Liver (tissue), 9 donors: ENCODE data around the gene OSBPL1A. TPM values are rescaled to one million over a fixed set of nuclear protein-coding genes. Genes with fewer than 3 reads are reported as not detected.

ENCODE experiments used
- DNase-seq: peaks from one replicate; pipeline ENCODE4 v3.0.0-alpha.2; 2017; ENCODE audit warnings: low spot score
- H3K27ac ChIP-seq, 2 donors: one replicate each; pipeline ENCODE4 v1.7.0; 2013; ENCODE audit warnings: inconsistent platforms in 2 of 2, low read length in 2 of 2, control low read depth in 1 of 2, low read depth in 1 of 2, mild to moderate bottlenecking in 1 of 2
- H3K27me3 ChIP-seq, 4 donors: one replicate each; pipeline versions ENCODE4 v1.6.1 to v1.7.0; 2013; ENCODE audit warnings: low read length in 3 of 4, inconsistent platforms in 1 of 4, mild to moderate bottlenecking in 1 of 4, moderate library complexity in 1 of 4; ENCODE audit not compliant: control insufficient read depth in 4 of 4, insufficient read depth in 4 of 4
- H3K36me3 ChIP-seq, 4 donors: one replicate each; pipeline versions ENCODE4 v1.6.1 to v1.7.0; 2013; ENCODE audit warnings: low read length in 3 of 4, mild to moderate bottlenecking in 3 of 4, low read depth in 1 of 4, moderate library complexity in 1 of 4; ENCODE audit not compliant: control insufficient read depth in 4 of 4, insufficient read depth in 3 of 4
- H3K4me1 ChIP-seq, 4 donors: one replicate each; pipeline versions ENCODE4 v1.6.1 to v1.7.0; 2013; ENCODE audit warnings: low read length in 3 of 4, mild to moderate bottlenecking in 3 of 4, moderate library complexity in 1 of 4; ENCODE audit not compliant: control insufficient read depth in 4 of 4, insufficient read depth in 4 of 4
- H3K4me3 ChIP-seq, 3 donors: one replicate each; pipeline versions ENCODE4 v1.6.1 to v1.7.0; 2013; ENCODE audit warnings: low read length in 3 of 3, control low read depth in 1 of 3, low read depth in 1 of 3, mild to moderate bottlenecking in 1 of 3
- H3K9ac ChIP-seq, 2 donors: one replicate each; pipeline ENCODE4 v1.7.0; 2013; ENCODE audit warnings: low read length in 2 of 2, mild to moderate bottlenecking in 2 of 2, moderate library complexity in 2 of 2, control low read depth in 1 of 2, low read depth in 1 of 2
- H3K9me3 ChIP-seq, 4 donors: one replicate each; pipeline versions ENCODE4 v1.6.1 to v1.7.0; 2013; ENCODE audit warnings: low read length in 3 of 4; ENCODE audit not compliant: control insufficient read depth in 4 of 4
- EGR1 ChIP-seq, 2 donors: IDR thresholded peaks; 2 replicates each; pipeline ENCODE4 v1.6.1; 2016 to 2018; ENCODE audit warnings: antibody characterized with exemption in 2 of 2, low read depth in 2 of 2
- FOXA1 ChIP-seq: IDR thresholded peaks from 2 replicates; pipeline ENCODE4 v1.6.1; 2016; ENCODE audit warnings: antibody characterized with exemption
- FOXA2 ChIP-seq: IDR thresholded peaks from 2 replicates; pipeline ENCODE4 v1.6.1; 2016; ENCODE audit warnings: antibody characterized with exemption
- GABPA ChIP-seq, 2 donors: IDR thresholded peaks in 1 of 2; conservative IDR thresholded peaks in 1 of 2; 2 replicates each; pipeline ENCODE4 v1.6.1; 2016; ENCODE audit warnings: antibody characterized with exemption in 2 of 2, mild to moderate bottlenecking in 1 of 2, moderate library complexity in 1 of 2
- HNF4A ChIP-seq, 2 donors: conservative IDR thresholded peaks; 2 replicates each; pipeline ENCODE4 v1.6.1; 2016; ENCODE audit warnings: antibody characterized with exemption in 2 of 2, mild to moderate bottlenecking in 2 of 2
- HNF4G ChIP-seq: IDR thresholded peaks from 2 replicates; pipeline ENCODE4 v1.6.1; 2016; ENCODE audit warnings: antibody characterized with exemption
- JUND ChIP-seq, 2 donors: IDR thresholded peaks; 2 replicates each; pipeline ENCODE4 v1.6.1; 2016; ENCODE audit warnings: antibody characterized with exemption in 2 of 2
- NR2F2 ChIP-seq: IDR thresholded peaks from 2 replicates; pipeline ENCODE4 v1.6.1; 2016; ENCODE audit warnings: antibody characterized with exemption
- REST ChIP-seq: IDR thresholded peaks from 2 replicates; pipeline ENCODE4 v1.6.1; 2016; ENCODE audit warnings: antibody characterized with exemption, mild to moderate bottlenecking
- RXRA ChIP-seq, 2 donors: IDR thresholded peaks; 2 replicates each; pipeline ENCODE4 v1.6.1; 2017 to 2018; ENCODE audit warnings: antibody characterized with exemption in 2 of 2, mild to moderate bottlenecking in 1 of 2
- SP1 ChIP-seq: IDR thresholded peaks from 2 replicates; pipeline ENCODE4 v1.6.1; 2018; ENCODE audit warnings: antibody characterized with exemption, mild to moderate bottlenecking
- TAF1 ChIP-seq: conservative IDR thresholded peaks from 2 replicates; pipeline ENCODE4 v1.6.1; 2016; ENCODE audit warnings: antibody characterized with exemption, mild to moderate bottlenecking
- YY1 ChIP-seq: IDR thresholded peaks from 2 replicates; pipeline ENCODE4 v1.6.1; 2016; ENCODE audit warnings: antibody characterized with exemption, mild to moderate bottlenecking
- WGBS: extraction: QIAGEN DNeasy Blood & Tissue Kit; methylation state at CpG from one replicate; pipeline ENCODE4 v1.1.7; 2013; 5-methylcytosine and 5-hydroxymethylcytosine counted together
- polyA plus RNA-seq, 2 donors: library from polyadenylated mRNA; stranded (reverse) in 1 of 2; unstranded in 1 of 2; fragments of 200-250 nt in 1 of 2; fragments of >200 nt in 1 of 2; fragmentation: Nextera tagmentation in 1 of 2; extraction: Ambion mirVana in 1 of 2; gene quantifications; one replicate each; pipeline versions ENCODE4 v1.2.1 to v1.2.3, GENCODE V29; 2013 to 2015
- total RNA-seq, 2 donors: library from RNA; depleted of rRNA; stranded (reverse); fragments of >200 nt; gene quantifications; one replicate each; pipeline ENCODE4 v1.2.3, GENCODE V29; 2014
- TF ChIP-seq, protein P1 (sequence below): IDR thresholded peaks from 2 replicates; pipeline ENCODE4 v1.6.1; 2016; ENCODE audit warnings: antibody characterized with exemption
- TF ChIP-seq, protein P2 (sequence below): IDR thresholded peaks from 2 replicates; pipeline ENCODE4 v1.6.1; 2016; ENCODE audit warnings: antibody characterized with exemption
- TF ChIP-seq, protein P3 (sequence below): fragments of 150-350 bp; IDR thresholded peaks from 2 replicates; pipeline ENCODE4 v1.5.1; 2017; ENCODE audit warnings: improper control_type of control experiment, low read depth, low read length; ENCODE audit not compliant: missing input control
- TF ChIP-seq, protein P4 (sequence below): IDR thresholded peaks from 2 replicates; pipeline ENCODE4 v1.6.1; 2016; ENCODE audit warnings: antibody characterized with exemption
- donor health status: healthy.
- donor health status: healthy.
- donor health status: healthy.
- donor health status: healthy.
- donor health status: healthy.

OSBPL1A gene
- total and polyA plus RNA-seq, 4 donors: 5.4 to 12.6 (median 8.9) TPM

DNA sequence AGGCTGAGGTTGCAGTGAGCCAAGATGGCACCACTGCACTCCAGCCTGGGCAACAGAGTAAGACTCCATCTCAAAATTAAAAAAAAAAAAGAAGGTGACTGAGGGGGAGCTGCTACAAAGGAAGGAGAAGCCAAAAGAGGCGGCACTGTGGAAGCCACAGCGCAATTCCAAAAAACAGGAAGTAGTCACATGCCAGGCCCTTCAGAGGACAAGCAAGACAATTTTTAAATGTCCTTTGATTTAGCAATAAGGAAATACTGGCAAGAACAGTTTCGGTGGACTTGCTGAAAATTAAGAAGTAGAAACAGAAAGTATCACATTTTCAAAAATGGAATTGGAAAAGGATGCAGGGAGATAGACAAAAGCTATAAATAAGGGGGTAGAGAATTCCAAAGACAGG lies 122.8 kb downstream of the OSBPL1A start:
- DNase-seq: no peak
- no peaks in the 10 kb centered on the region for H3K9me3 ChIP-seq
- no peaks in the 10 kb centered on the region for H3K36me3 ChIP-seq
- H3K27me3 ChIP-seq: no peaks in the 10 kb centered on the region
- no peak for TF ChIP-seq NR2F2
- TF ChIP-seq EGR1 (IDR thresholded peaks at IDR 0.05; ENCODE audit: low read depth in 2 of 2): no peak
- no peak for TF ChIP-seq GABPA (IDR thresholded peaks at IDR 0.05 in 1 of 2, conservative IDR thresholded peaks at IDR 0.05 in 1 of 2)
- TF ChIP-seq HNF4G: no peak
- TF ChIP-seq RXRA (IDR thresholded peaks at IDR 0.05): no peak
- no peak for TF ChIP-seq SP1
- no peak for TF ChIP-seq TAF1
- no peak for TF ChIP-seq JUND (IDR thresholded peaks at IDR 0.05)
- TF ChIP-seq REST: no peak
- TF ChIP-seq YY1: no peak
- TF ChIP-seq FOXA2: no peak
- TF ChIP-seq, protein P1, sequence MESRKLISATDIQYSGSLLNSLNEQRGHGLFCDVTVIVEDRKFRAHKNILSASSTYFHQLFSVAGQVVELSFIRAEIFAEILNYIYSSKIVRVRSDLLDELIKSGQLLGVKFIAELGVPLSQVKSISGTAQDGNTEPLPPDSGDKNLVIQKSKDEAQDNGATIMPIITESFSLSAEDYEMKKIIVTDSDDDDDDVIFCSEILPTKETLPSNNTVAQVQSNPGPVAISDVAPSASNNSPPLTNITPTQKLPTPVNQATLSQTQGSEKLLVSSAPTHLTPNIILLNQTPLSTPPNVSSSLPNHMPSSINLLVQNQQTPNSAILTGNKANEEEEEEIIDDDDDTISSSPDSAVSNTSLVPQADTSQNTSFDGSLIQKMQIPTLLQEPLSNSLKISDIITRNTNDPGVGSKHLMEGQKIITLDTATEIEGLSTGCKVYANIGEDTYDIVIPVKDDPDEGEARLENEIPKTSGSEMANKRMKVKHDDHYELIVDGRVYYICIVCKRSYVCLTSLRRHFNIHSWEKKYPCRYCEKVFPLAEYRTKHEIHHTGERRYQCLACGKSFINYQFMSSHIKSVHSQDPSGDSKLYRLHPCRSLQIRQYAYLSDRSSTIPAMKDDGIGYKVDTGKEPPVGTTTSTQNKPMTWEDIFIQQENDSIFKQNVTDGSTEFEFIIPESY: no peak
- TF ChIP-seq, protein P2, sequence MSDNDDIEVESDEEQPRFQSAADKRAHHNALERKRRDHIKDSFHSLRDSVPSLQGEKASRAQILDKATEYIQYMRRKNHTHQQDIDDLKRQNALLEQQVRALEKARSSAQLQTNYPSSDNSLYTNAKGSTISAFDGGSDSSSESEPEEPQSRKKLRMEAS: no peak
- no peak for TF ChIP-seq FOXA1
- no peak for TF ChIP-seq HNF4A (conservative IDR thresholded peaks at IDR 0.05)
- TF ChIP-seq, protein P3, sequence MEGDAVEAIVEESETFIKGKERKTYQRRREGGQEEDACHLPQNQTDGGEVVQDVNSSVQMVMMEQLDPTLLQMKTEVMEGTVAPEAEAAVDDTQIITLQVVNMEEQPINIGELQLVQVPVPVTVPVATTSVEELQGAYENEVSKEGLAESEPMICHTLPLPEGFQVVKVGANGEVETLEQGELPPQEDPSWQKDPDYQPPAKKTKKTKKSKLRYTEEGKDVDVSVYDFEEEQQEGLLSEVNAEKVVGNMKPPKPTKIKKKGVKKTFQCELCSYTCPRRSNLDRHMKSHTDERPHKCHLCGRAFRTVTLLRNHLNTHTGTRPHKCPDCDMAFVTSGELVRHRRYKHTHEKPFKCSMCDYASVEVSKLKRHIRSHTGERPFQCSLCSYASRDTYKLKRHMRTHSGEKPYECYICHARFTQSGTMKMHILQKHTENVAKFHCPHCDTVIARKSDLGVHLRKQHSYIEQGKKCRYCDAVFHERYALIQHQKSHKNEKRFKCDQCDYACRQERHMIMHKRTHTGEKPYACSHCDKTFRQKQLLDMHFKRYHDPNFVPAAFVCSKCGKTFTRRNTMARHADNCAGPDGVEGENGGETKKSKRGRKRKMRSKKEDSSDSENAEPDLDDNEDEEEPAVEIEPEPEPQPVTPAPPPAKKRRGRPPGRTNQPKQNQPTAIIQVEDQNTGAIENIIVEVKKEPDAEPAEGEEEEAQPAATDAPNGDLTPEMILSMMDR: no peak
- H3K4me3 ChIP-seq: no peak overlapping the region
- no peak overlapping the region for H3K9ac ChIP-seq
- no peak overlapping the region for H3K27ac ChIP-seq
- H3K4me1 ChIP-seq: peaks cover 3 to 10% (median 8%) of the 10 kb centered on the region in 4 donors
- 67% methylated on average over 3 of the region's 3 CpGs for WGBS

DNA sequence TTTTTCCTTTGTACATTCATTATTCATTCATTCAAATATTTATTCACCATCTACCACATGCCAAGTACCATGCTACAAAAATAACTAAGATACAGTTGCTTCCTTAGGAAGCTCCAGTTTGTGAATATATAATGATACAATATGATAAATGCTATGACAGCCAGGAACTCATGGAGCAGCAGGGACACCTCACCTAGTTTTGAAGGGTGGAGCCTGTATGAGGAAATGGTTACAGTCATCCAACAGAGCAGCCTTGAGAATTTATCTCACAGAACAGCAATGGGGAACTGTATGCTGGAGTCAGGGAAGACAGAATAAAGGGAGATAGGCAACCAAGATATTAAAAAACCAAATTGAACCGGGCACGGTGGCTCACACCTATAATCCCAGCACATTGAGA lies 124.0 kb downstream of the OSBPL1A start:
- Histone ChIP-seq H3K4me1 (peaks cover 3 to 10% (median 8%) of the 10 kb centered on the region in 4 donors), H3K4me3 (no peak overlapping the region), H3K27ac (no peak overlapping the region), H3K36me3 (no peaks in the 10 kb centered on the region), H3K9ac (no peak overlapping the region), H3K9me3 (no peaks in the 10 kb centered on the region), H3K27me3 (no peaks in the 10 kb centered on the region)
- no peak for DNase-seq
- 95% methylated on average over 2 of the region's 2 CpGs for WGBS
- no peak for TF ChIP-seq GABPA (IDR thresholded peaks at IDR 0.05 in 1 of 2, conservative IDR thresholded peaks at IDR 0.05 in 1 of 2)
- TF ChIP-seq, protein P4, sequence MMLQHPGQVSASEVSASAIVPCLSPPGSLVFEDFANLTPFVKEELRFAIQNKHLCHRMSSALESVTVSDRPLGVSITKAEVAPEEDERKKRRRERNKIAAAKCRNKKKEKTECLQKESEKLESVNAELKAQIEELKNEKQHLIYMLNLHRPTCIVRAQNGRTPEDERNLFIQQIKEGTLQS: no peak
- no peak for TF ChIP-seq REST
- TF ChIP-seq, protein P2: no peak
- no peak for TF ChIP-seq FOXA1
- TF ChIP-seq SP1: no peak
- no peak for TF ChIP-seq YY1
- TF ChIP-seq RXRA (IDR thresholded peaks at IDR 0.05): no peak
- no peak for TF ChIP-seq HNF4G
- TF ChIP-seq, protein P3: no peak
- TF ChIP-seq TAF1: no peak
- no peak for TF ChIP-seq JUND (IDR thresholded peaks at IDR 0.05)
